Neutrophil (primary cell): ENCODE measurements around the gene NR5A1.

Source experiments
- H3K27ac ChIP-seq: fragments of 200-600 bp; sonication (generic); 2 replicates; pipeline ENCODE4 v1.5.1; 2016; ENCODE audit warnings: mild to moderate bottlenecking, moderate library complexity
- H3K27me3 ChIP-seq: fragments of 200-600 bp; sonication (generic); 2 replicates; pipeline ENCODE4 v1.6.0; 2016; ENCODE audit warnings: mild to moderate bottlenecking
- H3K36me3 ChIP-seq: fragments of 200-600 bp; sonication (generic); 2 replicates; pipeline ENCODE4 v1.5.1; 2017
- H3K4me1 ChIP-seq, 2 experiments: fragments of 200-600 bp in 1 of 2; sonication (generic) in 1 of 2; 1 replicate in 1 of 2; 2 replicates in 1 of 2; pipeline versions ENCODE4 v1.5.1 to v1.6.1; 2013 to 2016; ENCODE audit warnings: low read depth in 1 of 2, low read length in 1 of 2, mild to moderate bottlenecking in 1 of 2, moderate library complexity in 1 of 2; ENCODE audit not compliant: control insufficient read depth in 1 of 2, insufficient read depth in 1 of 2
- H3K4me3 ChIP-seq, 2 experiments: fragments of 200-600 bp in 1 of 2; sonication (generic) in 1 of 2; 1 replicate in 1 of 2; 2 replicates in 1 of 2; pipeline ENCODE4 v1.5.1; 2013 to 2016; ENCODE audit warnings: low read depth in 1 of 2, low read length in 1 of 2, mild to moderate bottlenecking in 1 of 2, moderate library complexity in 1 of 2
- H3K9me3 ChIP-seq: fragments of 200-600 bp; sonication (generic); 2 replicates; pipeline ENCODE4 v1.5.1; 2016
- CTCF ChIP-seq: fragments of 200-600 bp; sonication (generic); IDR thresholded peaks from 2 replicates; pipeline ENCODE4 v1.5.1; 2016; ENCODE audit warnings: antibody characterized with exemption

The NR5A1 gene

DNA sequence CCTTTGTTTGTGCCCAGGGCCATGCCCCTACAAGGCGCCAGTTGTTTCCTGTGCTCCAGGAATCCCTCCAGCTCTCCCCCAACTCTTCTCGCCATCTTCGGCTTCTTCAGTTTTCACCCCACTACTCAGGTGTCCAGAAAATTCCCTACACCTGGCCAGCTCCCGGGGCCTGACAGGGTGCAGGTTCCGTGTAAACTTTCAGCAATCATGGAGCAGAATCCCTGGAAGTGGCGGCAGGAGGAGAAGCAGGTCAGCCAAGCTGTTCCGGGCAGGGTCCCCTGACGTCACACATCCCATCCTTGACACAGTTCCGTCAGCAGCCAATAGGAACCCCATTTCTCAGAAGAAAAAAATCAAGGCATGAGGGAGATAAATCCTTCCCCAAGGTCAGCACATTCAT lies 69.1 kb downstream of the NR5A1 start:
- Histone ChIP-seq H3K9me3 (no peaks in the 10 kb centered on the region), H3K4me1 (no peaks in the 10 kb centered on the region), H3K36me3 (no peaks in the 10 kb centered on the region), H3K27me3 (peaks cover 37% of the 10 kb centered on the region), H3K27ac (no peak overlapping the region), H3K4me3 (no peak overlapping the region)
- TF ChIP-seq CTCF: no peak

DNA sequence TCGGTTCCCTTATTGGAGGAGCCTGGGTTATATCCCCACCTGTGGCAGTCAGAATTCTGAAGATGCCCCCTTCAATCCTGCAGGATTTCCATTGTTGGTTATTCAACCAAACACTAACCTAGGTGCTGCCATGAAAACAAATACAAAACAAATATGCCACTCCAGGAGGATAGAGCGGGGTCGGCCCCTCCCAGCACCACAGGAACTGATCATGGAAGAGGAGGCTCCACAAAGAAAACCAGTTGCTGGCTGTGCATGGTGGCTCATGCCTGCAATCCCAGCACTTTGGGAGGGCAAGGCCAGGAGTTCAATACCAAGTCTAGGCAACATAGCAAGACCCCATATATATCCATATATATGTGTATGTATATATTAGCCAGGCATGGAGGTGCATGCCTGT lies 70.1 kb downstream of the NR5A1 start:
- Histone ChIP-seq H3K27me3 (peaks cover 33% of the 10 kb centered on the region), H3K4me1 (no peaks in the 10 kb centered on the region), H3K4me3 (no peak overlapping the region), H3K9me3 (no peaks in the 10 kb centered on the region), H3K27ac (no peak overlapping the region), H3K36me3 (no peaks in the 10 kb centered on the region)
- TF ChIP-seq CTCF: no peak

GRCh38 chr9:124436320-124436719 lies 70.9 kb downstream of the NR5A1 start:
- no peaks in the 10 kb centered on the region for H3K9me3 ChIP-seq
- no peaks in the 10 kb centered on the region for H3K36me3 ChIP-seq
- no peaks in the 10 kb centered on the region for H3K4me1 ChIP-seq
- no peak for TF ChIP-seq CTCF
- peaks cover 28% of the 10 kb centered on the region for H3K27me3 ChIP-seq
- H3K27ac ChIP-seq: no peak overlapping the region
- no peak overlapping the region for H3K4me3 ChIP-seq
